Bronchial epithelial cell (primary cell): ENCODE results near the gene DQX1. TPM values are rescaled to one million over a fixed set of nuclear protein-coding genes. Genes with fewer than 3 reads are reported as not detected.

ENCODE experiments used
- DNase-seq: peaks from one replicate; pipeline ENCODE4 v3.0.0-alpha.2; 2010; ENCODE audit warnings: low read depth
- FAIRE-seq: peaks from 2 replicates; lab custom pipeline; 2011; peaks lifted over from hg19 to GRCh38; lab: Jason Lieb, UNC
- H3K27me3 ChIP-seq: 2 replicates; pipeline ENCODE4 v1.5.1; 2011; ENCODE audit warnings: low read length; ENCODE audit not compliant: control insufficient read depth, insufficient read depth
- H3K36me3 ChIP-seq: 2 replicates; pipeline ENCODE4 v1.5.1; 2011; ENCODE audit warnings: low read length; ENCODE audit not compliant: control insufficient read depth, insufficient read depth
- H3K4me3 ChIP-seq: 2 replicates; pipeline ENCODE4 v1.5.1; 2011; ENCODE audit warnings: mild to moderate bottlenecking, low read depth, low read length, control low read depth
- total RNA-seq: library from RNA; depleted of rRNA; stranded (reverse); fragments of >200 nt; gene quantifications from 2 replicates; pipeline ENCODE4 v1.2.1, GENCODE V29; 2014
- TF ChIP-seq, protein P1 (sequence below): IDR thresholded peaks from 2 replicates; pipeline ENCODE4 v1.5.1; 2011; ENCODE audit warnings: mild to moderate bottlenecking, moderate library complexity, low read length, control low read depth, inconsistent platforms; ENCODE audit not compliant: insufficient read depth, severe bottlenecking

DQX1 gene
- total RNA-seq, 1 donor from 2014 or later, result 1.6 TPM

DNA sequence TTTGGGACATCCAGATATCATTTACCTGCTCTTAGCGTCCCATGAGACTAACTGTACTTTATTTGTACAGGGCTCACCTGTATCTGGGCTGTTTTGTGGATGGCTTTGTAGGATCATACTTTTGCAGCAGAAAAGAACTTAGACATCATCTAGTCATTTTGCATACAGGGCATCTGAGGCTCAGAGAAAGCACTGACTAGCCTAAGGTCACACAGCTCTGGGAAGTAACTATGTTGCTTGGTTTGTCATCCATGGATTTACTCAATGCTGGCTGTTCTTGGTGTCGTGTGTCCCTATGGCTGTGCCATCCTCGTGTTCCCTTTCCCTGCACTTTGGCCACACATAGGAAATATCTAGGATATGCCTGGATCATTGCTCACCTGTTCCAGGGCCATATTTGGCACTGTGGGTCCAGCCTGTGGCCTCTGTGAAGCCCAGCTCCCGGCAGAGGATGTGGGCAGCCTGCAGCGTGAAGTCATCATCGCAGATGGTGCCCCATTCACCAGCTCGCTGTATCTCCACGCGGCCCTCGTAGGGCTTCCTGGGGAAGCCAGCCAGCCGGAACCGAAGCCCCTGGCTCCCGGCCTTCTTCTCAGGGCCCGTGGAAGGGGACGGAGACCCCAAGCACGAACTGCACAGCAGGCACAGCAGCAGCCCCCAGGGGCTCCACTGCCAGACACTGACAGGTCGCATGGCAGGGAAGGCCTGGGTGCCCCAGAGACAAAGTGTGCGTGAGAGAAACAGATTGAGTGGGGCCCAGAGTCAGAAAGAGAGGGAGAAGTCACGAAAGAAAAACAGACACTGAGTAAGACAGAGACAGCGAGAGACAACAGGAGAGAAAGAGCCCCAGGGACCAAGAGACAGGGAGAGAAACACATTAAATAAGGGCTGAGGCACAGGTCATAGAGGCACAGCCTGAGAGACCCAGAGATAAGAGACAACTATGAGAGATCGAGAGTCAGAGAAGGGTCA, 26.2 kb upstream of the DQX1 start:
- FAIRE-seq (no peak), DNase-seq (no peak)
- Histone ChIP-seq H3K27me3 (no peaks in the 10 kb centered on the region), H3K4me3 (no peak overlapping the region), H3K36me3 (no peaks in the 10 kb centered on the region)
- TF ChIP-seq, protein P1, sequence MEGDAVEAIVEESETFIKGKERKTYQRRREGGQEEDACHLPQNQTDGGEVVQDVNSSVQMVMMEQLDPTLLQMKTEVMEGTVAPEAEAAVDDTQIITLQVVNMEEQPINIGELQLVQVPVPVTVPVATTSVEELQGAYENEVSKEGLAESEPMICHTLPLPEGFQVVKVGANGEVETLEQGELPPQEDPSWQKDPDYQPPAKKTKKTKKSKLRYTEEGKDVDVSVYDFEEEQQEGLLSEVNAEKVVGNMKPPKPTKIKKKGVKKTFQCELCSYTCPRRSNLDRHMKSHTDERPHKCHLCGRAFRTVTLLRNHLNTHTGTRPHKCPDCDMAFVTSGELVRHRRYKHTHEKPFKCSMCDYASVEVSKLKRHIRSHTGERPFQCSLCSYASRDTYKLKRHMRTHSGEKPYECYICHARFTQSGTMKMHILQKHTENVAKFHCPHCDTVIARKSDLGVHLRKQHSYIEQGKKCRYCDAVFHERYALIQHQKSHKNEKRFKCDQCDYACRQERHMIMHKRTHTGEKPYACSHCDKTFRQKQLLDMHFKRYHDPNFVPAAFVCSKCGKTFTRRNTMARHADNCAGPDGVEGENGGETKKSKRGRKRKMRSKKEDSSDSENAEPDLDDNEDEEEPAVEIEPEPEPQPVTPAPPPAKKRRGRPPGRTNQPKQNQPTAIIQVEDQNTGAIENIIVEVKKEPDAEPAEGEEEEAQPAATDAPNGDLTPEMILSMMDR, result no peak

DNA sequence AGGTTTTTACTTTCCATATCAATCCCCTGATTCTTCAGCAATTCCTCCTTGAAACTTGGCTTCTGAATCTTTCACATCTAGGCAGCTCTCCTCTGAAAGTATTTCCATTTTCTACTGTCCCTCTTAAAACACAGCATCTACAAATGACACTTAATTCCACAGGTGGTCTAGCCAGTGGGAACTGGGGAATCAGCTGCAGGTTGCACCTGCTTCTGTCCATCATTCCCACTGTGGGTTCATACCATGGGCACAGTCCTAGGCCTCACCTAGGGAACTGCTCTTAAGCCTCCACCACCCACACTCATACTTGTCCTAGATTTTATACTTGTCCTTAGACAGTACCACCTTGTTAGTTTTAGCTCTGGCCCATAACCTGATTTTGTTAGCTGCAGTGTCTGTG, 25.5 kb upstream of the DQX1 start:
- no peaks in the 10 kb centered on the region for H3K27me3 ChIP-seq
- FAIRE-seq (no peak), DNase-seq (no peak)
- no peaks in the 10 kb centered on the region for H3K36me3 ChIP-seq
- no peak overlapping the region for H3K4me3 ChIP-seq
- TF ChIP-seq, protein P1, result no peak

DNA sequence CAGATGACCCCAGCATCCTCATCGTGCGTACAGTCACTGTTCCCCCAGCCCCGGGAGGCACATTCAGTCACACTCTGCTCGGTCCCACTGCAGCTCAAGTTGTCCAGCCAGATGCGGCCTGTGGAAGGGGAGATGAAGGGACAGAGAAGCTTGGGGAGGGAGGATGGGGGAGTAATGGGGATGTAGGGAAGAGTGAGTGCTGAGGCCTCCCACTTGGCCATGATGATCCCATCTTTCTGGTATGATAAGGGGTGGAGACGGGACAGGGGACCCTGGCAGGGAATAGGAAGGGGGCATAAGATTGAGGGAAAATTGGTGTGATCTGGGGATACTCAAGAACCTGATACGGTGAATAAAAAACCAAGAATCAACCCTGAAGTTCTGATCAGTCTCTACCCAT, 24.2 kb upstream of the DQX1 start:
- no peaks in the 10 kb centered on the region for H3K27me3 ChIP-seq

DNA sequence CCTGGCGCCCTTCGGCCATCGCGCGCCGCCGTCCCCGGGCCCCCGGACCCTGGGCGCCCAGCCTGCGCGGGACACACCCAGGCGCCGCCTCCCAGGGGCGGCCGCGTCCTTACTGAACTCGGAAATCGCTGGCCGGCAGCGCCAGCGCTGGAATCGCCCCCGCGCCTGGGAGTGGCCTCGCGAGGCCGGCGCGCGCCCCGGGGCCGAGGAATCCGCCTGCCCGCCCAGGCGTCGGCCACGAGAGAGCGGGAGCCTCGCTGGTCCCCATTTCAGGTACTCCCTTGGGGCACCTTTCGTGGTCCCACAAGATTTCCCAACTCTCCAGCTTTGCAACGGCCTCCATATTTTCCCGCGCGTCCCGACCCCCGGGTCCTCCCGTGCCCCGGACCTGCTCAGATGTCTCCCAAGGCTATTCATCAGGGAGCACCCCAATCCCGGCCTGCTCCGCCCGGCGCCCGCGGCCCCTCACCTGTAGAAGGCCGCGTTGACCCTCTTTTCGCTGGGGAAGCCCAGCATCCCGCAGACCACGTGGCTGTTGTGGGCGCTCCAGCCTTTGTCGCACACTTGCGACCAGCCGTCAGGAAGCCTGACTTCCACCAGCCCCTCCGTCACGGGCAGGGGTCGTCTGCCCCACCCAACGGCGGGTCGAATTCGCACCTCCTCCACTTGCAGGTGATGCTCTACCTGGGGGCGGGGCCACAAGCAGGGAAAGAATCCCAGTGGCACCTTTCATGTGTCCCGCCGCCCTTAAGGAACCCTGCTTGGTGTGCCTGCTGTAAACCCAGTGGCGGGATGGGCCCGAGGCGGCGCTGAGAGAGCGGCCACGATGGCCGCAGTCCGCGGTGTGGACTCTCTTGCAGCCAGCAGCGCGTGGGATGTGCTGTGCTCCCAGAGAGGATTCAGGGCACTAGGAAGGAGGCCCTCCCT, 23.1 kb upstream of the DQX1 start:
- H3K4me3 ChIP-seq, result peak overlapping the region; percentile 52
- FAIRE-seq (no peak), DNase-seq (peak; percentile 40)
- TF ChIP-seq, protein P1, result no peak
- no peaks in the 10 kb centered on the region for H3K27me3 ChIP-seq
- no peaks in the 10 kb centered on the region for H3K36me3 ChIP-seq

More for the DNA sequence above, 24.2 kb upstream of the DQX1 start:
- Histone ChIP-seq H3K4me3 (no peak overlapping the region), H3K36me3 (no peaks in the 10 kb centered on the region)
- TF ChIP-seq, protein P1, result no peak
- DNase-seq (no peak), FAIRE-seq (no peak)

DNA sequence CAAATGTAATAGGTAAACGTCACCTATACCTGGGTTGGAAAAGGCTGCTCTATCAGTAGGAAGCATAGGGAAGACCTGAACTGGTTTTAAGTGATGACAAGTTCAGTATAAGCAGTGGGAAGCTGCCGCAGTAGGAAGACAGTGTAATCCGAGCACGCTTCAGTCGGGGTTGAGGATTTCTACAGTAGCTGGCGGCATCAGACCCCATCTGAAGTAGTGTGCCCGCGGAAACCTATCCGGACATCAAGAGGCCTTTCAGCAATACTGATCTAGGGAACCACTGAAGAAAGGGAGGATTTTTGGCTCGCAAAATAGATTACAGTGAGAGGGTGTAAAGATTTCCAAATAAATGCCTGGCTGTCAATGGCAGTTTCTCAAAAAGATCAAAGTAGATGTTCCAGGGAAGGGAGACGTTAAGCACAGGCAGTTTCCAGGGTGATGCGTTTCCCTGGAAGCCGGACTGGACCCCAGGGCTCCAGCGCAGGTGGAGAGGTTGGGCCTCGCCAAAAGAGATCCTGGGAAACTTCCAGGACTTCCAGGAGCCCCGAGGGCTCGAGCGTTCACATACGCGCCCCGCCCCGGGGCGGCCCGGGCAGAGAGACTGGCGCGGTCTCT, 22.4 kb upstream of the DQX1 start:
- no peak for FAIRE-seq
- Histone ChIP-seq H3K4me3 (peak overlapping the region; percentile 52), H3K27me3 (no peaks in the 10 kb centered on the region), H3K36me3 (no peaks in the 10 kb centered on the region)
- DNase-seq, result no peak
- TF ChIP-seq, protein P1, result no peak
